Measurements from ENCODE around the gene CHMP2A.

Gene CHMP2A

DNA sequence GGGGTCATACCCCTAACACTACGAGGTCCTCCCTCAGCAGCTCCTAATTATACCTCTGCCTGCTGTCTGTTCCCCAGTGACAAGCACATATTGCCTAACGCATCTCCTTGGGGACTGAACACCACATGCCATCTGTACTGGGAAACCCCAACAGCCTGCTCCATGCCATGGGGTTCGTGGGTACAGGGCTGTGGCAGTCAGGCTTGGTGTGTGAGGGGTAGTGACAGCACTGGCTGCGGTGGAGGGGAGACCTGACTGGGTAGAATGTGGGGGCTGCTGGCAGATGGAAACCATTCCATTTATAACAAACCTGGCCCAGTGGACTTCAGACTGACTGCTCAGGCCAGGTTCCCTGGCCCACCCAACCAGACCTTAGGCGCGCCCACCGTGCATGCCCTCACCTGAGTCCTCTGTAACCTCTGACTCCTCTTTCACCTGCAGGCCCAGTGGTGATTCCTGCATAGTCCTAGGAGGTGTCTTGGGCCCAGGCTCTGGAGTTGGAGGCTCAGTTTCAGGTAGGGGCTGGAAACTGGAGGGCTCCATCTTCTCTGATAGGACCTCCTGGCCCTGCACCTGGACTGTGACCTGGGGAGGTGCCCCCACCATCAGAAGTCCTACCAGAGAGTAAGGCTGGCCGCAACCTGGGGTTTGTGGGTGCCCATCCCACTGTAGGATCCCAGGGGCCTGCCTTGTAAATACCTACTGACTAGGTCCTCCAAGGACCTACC, 15.2 kb upstream of the CHMP2A start:
- DNase-seq (ENCODE audit: low spot score) = no peak

DNA sequence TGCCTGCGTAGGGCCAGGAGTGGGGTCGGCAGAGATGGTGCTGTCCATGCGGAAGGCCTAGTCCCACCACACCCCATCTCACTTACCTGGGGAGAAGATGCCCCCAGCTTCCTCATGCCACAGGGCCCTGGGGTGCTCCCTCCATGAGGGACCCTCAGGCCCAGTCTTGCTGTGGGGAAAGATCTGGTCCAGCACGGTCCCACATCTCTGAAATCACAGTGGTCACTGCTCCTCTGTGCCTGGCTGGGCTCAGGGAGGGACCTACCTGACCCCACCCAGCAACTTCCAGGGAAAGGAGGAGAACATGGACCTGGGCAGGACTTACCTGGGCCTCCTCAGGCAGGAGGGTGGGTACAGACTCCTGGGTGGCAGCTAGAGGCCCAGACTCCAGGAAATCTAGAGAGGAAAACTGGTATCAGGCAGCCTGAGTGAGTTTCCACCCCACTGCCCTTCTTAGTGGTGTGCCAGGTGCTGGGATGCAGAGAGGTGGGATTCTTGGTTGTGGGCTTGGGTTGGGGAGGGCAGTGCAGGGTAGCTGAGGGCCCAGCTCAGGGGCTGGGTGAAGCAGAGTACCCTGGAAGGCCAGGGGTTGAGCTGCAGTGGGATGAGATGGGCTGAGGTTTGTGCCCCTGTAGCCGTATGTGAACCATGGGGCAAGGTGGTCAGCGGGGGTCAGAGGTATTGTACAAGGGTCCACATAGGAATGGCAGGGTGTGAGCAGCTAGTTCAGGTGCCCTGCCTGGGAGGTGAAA, 14.5 kb upstream of the CHMP2A start:
- DNase-seq (ENCODE audit: low spot score) = no peak

DNA sequence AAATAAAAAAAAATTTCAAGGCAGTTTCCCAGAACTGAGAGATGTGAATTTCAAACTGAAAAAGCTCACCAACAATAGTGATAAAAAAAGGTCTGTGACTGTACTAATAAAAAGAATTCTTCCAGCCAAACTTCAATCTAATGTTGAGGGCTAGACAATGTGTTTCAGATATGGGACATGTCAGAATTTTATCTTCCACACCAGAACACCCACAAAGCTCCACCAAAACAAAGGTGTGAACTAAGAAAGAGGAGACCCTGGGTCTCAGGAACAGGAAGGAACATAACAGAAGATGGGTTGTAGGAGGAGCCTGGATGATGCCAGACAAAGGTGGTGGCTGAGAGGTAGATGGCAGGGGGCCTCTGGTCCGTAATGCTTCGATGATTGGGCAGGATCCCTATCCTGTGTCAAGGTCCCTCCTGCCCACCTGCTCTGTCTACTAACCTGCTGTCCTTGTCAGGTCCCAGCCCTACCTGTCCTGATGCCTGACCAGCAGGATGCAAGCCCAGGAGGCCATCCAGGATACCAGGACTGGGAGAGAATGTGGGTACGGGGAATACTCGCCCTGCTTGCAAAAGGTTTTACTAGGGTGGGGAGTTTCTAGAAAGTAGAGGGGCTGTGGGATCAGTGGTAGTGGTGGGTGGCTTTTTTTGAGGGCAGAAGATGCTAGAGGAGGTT, 13.7 kb upstream of the CHMP2A start:
- DNase-seq (ENCODE audit: low spot score) = no peak

DNA sequence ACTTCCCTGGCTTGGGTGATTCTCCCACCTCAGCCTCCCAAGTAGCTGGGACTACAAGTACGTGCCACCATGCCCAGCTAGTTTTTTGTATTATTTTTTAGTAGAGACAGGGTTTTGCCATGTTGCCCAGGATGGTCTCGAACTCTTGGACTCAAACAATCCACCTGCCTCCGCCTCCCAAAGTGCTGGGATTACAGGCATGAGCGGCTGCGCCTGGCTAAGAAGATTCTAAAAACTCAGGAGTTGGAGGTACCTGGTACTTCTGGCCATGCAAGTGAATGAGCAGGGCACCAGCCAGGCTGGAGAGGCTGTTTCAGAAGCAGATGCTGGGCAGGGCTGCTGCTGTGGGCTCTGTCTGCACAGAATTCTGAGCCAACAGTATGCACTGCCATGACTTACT, 12.1 kb upstream of the CHMP2A start:
- DNase-seq (ENCODE audit: low spot score) = no peak

DNA sequence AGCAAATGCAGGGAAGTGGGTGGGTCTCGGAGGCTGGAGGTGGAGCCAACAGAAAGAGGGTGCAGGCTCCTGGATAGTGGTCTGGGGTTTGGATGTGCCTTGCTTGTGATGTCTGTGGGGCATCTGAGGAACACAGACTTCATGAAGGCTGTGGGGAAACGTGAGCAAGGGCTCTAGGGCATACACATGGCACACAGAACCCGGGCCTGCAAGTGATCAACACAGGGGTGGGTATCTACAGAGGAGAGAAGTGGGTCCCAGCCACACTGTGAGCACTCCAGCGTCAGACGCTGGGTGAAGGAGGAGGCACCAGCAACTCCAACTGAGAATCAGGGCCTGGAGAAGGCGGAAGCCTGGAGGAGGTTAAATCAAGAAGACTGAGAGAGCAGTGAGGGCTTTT, 8.9 kb upstream of the CHMP2A start:
- DNase-seq (ENCODE audit: low spot score) = peak; percentile 54

DNA sequence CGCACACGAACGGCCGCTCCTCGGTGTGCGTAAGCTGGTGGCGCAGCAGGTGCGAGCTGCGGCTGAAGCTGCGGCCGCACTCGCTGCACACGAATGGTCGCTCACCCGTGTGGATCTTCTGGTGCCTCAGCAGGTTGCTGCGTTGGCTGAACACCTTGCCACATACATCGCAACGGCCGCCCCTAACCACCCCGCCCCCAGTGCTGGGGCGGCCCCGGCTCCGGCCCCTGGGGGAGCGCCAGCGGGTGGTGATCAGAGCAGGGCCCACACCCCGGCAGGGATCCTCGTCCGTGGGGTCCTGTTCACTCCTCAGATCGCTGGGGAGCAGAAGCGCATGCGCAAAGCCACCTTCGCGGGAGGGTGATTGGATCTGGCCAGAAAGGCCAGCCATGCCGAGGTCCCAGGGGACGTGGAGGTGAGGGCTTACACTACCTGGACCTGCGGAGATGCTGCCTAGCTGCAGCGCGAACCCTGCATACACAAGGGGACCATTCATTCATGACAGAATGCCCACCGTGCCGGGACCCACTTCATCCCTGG, 8.2 kb upstream of the CHMP2A start:
- peak; percentile 61 for DNase-seq (ENCODE audit: low spot score)

DNA sequence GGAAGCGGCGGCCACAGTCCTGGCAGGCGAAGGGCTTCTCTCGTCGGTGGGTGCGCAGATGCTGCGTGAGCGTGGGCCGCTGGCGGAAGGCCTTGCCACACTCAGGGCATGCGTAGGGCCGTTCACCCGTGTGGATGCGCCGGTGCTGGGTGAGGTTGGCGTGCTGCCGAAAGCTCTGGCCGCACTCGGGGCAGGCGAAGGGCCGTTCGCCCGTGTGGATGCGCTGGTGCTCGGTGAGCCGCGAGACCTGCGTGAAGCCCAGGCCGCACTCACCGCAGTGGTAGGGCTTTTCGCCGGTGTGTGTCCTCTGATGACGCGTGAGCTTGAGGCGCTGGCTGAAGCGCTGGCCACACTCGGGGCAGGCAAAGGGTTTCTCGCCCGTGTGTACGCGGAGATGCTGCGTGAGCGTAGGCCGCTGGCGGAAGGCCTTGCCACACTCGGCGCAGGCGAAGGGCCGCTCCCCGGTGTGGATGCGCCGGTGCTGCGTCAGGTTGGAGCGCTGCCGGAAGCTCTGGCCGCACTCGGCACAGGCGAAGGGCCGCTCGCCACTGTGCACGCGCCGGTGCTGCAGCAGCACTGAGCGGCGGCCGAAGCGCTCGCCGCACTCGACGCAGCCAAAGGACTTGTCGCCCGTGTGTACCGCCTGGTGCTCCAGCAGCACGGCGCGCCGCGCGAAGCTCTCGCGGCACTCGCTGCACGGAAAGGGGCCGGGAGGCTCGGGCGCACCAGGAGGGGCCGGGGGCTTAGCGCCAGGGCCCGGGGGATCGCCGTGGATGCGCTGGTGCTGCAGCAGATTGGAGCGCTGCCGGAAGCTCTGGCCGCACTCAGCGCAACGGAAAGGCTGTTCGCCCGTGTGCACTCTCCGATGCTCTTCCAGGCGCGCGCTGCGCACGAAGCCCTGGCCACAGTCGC, 7.5 kb upstream of the CHMP2A start:
- no peak for DNase-seq (ENCODE audit: low spot score)

DNA sequence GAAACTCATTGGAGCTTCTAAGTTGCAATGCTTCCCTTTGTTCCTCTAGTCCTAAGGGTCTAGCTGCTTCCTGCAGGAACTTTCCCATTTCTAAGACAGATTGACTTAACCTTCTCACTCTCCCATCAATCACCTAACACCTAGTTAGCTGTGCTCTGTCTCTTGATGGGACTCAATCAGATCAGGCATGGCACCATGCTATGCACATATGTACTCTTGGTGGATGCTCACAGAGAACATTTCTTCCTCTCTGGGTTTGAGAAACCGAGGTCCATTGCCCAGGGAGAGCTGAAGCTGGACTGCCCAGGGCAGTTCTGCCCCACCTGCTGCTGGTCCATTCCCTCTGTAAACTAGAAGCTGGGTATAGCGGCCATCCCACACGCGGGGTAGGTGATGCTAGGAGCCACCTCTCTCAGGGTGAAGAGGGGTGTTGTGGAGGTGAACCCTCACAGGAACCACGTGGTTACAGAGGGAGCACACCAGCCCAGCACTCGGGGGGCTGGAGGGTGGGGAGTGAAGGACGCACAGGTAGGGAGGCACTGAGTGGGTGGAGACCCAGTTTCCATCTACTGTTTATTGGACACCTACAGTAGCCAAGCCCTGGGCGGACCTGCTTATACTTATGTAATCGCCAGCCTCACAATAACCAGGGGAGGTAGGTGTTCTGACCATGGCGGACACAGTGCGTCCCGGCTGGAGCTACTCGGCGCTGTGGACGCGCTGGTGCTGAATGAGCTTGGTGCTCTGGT, 6.6 kb upstream of the CHMP2A start:
- peak; percentile 58 for DNase-seq (ENCODE audit: low spot score)

DNA sequence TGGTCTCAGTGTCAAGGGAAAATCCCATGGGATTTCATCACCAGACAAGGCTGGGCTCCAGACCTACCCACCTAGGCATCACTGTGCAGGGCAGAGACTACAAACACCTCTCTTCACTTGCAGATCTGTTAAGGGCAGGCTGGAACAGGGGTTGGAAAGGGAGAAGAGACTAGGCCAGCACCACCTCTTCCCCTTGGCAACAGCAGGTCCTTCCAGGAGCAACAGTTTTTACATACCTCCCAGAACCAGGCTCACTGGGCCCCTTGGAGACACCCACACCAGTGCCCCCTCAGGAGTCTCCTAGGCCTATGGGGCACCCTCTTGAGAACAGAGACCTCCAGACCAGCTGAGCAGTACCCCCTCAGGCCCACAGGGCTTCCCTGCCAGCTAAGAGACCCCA, 6.0 kb upstream of the CHMP2A start:
- DNase-seq (ENCODE audit: low spot score) = peak; percentile 51

DNA sequence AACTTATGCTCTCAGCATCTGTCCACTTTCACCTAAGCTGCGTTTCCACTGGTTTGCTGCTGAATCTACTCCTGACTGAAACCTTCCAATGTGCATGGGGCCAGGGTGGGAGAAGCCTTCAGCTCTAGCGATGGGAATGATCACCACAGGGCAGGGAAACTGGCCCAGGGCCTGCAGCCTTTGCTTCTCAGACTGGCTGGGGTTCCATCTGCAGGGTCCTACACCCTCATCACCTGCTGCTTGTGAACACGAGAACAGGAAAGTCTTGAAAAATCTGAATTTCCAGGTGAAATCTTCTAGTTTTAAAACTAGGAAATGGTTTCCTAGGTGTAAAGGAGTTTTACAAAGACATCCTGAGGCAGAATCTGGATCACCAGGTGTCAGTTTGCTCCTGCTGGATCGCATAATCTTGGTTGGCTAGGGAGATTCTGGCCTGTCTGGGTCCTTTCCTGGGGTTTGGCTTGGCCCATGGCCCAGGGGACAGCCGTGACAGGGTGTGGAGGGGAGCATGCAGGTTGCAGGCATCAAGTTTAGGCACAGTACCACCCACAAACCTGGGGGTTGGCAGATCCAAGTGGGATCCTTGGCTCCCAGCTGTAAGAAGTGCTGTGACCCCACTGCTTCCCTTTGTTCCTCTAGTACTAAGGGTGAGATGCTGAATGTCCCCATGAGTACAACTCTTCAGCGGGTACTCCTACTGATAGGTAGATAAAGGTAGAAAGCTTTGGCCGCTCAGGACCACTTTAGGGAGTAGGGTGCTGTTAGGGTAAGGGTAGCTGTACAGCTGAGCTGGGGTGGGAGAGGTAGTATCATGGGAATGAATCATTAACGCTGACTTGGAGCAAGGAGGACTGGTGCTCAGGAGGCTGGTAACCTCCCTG, 5.3 kb upstream of the CHMP2A start:
- DNase-seq (ENCODE audit: low spot score) = peak; percentile 55

DNA sequence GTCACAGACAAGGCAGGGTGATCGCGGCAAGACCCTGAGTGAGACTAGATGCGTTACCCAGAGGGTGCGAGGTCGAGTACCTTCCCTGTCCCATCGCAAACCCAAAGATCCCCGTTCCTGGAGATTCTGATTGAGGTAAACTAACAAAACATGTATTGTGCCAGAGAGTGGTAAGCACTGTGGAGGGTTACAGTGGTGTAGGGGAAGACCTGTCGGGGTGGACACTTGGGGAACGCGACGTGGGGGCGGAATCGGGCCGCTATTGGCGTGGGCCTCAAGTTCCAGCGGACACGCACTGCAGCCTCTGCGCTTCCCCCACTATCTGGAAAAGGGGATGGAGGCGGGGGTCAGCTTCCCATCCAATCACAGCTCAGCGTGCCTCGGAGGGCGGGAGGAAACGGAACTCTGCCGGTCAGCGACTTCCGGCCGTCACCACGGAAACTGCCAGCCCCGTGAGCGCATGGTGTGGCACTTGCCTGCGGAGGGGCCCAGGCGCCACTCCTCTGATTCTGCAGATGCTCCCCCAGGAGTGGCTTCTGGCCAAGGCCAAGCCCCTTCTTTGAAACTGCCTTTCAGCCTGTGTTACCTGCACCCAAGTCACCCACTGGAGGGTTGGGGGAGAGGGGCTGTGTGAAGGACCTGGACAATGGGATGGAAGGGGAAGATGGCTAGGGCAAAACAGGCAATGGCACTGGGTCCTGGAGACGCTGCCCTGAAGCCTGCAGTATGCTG, 4.5 kb upstream of the CHMP2A start:
- peak; percentile 93 for DNase-seq (ENCODE audit: low spot score)

DNA sequence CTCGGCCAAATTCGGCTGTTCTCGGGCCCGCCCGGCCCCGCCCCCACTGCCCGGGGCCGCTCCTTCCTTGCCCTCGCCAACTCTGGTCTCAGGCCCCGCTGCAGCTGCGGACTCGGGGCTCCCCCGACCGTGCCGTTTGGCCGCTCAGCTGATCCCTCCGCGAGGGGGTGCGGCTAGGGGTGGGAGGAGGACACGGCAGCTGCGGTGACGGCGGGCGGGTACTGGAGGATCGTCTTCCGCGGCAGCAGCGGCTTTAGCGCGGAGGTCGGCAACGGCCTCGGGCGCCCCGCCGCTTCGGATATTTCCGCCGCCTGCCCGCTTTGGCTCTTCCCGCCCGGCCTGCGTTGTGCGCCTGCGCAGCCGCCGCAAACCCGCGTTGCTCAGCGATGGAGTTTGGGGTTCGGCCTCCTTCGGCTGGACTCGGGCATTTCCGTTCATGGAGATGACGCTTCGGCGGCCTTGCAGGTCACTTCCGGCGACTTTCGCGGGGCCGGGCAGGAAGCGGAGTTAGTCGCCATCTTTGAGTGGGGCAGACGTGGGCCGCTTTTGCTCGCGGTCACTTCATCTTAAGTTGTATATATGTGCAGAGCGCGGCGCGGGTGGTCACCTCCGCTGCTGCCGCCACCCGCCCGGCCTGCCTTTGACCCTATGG, 3.8 kb upstream of the CHMP2A start:
- peak; percentile 99 for DNase-seq (ENCODE audit: low spot score)

DNA sequence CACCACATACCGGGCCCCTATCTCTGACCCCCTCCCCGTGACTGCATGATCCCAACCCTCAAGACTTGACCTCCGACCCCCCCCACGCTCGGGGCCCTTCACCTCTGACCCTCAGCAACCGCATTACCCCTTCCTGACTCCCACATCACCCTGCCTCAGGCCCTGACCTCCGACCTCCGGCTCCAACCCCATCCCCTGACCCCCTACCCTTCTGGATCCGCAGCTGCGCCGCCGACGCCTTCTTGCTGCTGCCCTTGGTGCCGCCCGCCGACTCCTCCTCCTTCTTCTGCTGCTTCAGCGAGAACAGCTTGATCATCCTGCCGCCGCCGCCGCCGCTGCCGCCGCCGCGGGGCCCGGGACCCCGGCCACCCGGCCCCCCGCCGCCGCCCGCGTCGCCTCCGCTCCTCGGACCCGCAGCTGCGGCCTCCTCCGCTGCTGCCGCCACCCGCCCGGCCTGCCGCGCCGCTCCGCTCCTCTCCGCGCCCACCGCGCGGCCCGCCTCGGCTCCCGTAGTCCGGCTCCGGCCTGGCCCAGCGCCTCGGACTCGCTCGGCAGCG, 3.2 kb upstream of the CHMP2A start, which contains the start of gene UBE2M:
UBE2M (minus strand) TSS at position 546 of the 557 bp plus-strand sequence; CDS start at position 316, 230 bp downstream.
- no peak for DNase-seq (ENCODE audit: low spot score)

DNA sequence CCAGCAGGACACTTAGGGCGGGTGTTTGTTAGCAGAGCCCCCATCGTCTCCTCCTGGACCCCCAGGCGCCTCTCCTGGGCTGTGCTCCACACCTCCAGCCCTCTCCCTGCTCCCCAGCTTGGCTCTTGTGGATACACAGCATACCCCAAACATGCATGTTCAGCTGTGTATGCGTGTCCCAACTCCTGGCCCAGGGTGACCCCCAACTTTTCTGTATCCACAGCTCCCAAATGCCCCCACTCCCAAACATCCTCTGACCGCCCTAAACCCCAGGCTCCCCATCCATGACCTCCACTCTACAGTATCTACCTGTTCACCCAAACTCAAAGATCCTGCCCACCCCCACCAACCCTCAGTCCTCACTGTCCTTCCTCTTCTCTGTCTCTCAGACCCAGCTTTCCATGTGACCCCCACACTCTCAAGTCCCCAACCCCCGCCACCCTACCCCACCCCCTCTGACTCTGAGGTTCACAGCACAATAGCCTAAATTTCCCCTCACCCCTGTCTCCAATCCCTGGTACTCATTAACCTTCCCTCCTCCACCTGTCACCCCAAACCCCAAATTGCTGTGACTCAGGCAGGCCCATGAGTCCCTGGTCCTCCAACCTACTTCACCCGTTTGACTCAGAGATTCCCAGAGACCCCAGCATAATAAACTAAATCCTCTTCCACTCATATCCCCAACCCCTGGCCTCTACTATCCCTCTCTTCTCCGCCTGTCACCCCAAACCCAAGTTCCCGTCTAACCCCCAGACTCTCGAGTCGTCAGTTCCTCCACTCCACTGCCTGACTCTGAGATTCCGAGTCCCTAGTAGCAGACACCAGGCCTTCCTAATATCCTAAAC, 2.5 kb upstream of the CHMP2A start:
- DNase-seq (ENCODE audit: low spot score) = peak; percentile 57

DNA sequence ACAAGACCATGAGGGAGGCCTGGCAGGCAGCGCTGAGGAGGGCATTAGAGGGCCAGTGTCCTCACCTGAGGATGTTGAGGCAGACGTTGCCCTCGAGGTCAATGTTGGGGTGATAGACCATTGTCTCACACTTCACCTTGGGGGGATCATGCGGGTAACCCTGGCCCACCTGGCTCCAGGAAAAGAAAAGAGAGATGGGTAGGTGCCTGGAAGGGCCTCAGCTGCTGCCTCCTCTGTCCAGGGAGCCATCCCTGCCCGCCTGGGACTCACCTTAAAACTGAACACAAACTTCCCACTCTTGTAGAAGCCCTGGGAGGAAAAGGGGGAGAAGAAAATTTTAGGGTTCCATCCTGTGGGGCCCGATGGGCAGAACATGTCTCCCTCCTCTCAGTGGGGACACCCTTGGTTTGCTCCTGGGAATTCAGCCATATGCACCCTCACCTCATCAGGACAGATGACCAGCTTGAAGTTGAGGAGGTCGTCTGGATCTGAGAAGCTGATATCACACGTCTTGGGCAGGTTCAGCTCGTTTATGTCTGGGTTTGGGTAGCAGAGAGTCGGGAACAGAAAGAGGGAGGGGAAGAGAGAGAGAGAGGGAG, 1.8 kb upstream of the CHMP2A start:
- peak; percentile 55 for DNase-seq (ENCODE audit: low spot score)

DNA sequence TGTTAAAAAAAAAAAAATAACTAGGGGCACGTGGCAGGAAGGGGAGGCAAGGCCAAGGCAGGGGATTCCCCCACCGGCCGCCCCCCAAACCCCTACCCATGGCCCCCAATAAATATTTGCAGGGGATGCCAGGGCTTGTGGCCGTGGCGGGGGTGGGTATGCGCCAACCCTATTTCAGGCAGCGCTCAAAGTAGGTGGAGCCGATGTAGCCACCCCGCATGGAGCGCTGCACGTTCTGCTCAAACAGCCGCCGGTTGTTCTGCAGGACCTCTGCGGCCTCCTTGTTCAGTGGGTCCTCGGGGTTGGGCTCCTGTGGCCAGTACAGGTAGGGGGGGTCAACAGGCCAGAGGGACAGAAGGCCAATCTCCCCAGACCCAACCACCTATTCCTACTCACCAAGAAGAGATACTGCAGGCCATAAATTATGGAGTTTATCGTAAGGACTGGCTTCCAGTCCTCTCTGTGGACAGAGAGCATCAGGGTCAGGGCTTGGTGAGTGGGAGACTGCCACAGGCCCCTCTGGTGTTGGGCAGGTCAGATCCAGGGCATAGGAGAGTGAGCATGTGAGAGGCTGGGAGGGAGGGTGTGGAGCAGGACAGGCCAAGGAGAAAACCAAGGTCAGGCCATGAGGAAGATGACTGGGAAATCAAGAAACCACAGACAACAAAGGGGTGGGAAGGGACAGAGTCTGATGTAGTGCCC, 1.2 kb upstream of the CHMP2A start:
- DNase-seq (ENCODE audit: low spot score) = peak; percentile 62
